ENCODE data around the gene DNM2. TPM values are rescaled to one million over a fixed set of nuclear protein-coding genes. Genes with fewer than 3 reads are reported as not detected.
A peak's percentile ranks its signal among the peaks of the same experiment; 100 is the strongest.

The DNM2 gene
- total and polyA plus RNA-seq, 9 of the 15 experiments (the other 6 are each of a cell fraction or from before 2014, with no cell fraction given), result 2.2 to 161 (median 72.6) TPM

GRCh38 chr19:10748927-10749434 lies 31.1 kb downstream of the DNM2 start (continued):
- TF ChIP-seq, protein P1, sequence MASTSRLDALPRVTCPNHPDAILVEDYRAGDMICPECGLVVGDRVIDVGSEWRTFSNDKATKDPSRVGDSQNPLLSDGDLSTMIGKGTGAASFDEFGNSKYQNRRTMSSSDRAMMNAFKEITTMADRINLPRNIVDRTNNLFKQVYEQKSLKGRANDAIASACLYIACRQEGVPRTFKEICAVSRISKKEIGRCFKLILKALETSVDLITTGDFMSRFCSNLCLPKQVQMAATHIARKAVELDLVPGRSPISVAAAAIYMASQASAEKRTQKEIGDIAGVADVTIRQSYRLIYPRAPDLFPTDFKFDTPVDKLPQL (IDR thresholded peaks at IDR 0.05; ENCODE audit: extremely low read depth, insufficient read length), result no peak
- TF ChIP-seq SRF (CRISPR knock-in tag; IDR thresholded peaks at IDR 0.05), result peak in 1 of 2 experiments; percentile 37; a peak in 1 of 4 replicates
- peak; percentile 92 for TF ChIP-seq SMARCE1 (IDR thresholded peaks at IDR 0.05)
- TF ChIP-seq, protein P2, sequence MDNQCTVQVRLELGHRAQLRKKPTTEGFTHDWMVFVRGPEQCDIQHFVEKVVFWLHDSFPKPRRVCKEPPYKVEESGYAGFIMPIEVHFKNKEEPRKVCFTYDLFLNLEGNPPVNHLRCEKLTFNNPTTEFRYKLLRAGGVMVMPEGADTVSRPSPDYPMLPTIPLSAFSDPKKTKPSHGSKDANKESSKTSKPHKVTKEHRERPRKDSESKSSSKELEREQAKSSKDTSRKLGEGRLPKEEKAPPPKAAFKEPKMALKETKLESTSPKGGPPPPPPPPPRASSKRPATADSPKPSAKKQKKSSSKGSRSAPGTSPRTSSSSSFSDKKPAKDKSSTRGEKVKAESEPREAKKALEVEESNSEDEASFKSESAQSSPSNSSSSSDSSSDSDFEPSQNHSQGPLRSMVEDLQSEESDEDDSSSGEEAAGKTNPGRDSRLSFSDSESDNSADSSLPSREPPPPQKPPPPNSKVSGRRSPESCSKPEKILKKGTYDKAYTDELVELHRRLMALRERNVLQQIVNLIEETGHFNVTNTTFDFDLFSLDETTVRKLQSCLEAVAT (IDR thresholded peaks at IDR 0.05), result no peak
- no peak for TF ChIP-seq ESRRA (IDR thresholded peaks at IDR 0.05; ENCODE audit: borderline replicate concordance, low read depth)
- no peak for TF ChIP-seq ZNF445 (CRISPR knock-in tag; IDR thresholded peaks at IDR 0.05; ENCODE audit: low read depth)
- TF ChIP-seq CHD2 (IDR thresholded peaks at IDR 0.05; ENCODE audit: low read depth, low read length), result no peak
- no peak for TF ChIP-seq DACH1 (IDR thresholded peaks at IDR 0.05; ENCODE audit: partially characterized antibody)
- no peak for TF ChIP-seq PRPF4 (IDR thresholded peaks at IDR 0.05; ENCODE audit: insufficient read depth, low read depth, low read length, poor library complexity, severe bottlenecking)
- TF ChIP-seq, protein P3, sequence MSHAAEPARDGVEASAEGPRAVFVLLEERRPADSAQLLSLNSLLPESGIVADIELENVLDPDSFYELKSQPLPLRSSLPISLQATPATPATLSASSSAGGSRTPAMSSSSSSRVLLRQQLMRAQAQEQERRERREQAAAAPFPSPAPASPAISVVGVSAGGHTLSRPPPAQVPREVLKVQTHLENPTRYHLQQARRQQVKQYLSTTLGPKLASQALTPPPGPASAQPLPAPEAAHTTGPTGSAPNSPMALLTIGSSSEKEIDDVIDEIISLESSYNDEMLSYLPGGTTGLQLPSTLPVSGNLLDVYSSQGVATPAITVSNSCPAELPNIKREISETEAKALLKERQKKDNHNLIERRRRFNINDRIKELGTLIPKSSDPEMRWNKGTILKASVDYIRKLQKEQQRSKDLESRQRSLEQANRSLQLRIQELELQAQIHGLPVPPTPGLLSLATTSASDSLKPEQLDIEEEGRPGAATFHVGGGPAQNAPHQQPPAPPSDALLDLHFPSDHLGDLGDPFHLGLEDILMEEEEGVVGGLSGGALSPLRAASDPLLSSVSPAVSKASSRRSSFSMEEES (CRISPR knock-in tag; IDR thresholded peaks at IDR 0.05), result peak; percentile 95
- TF ChIP-seq HOMEZ (CRISPR knock-in tag; IDR thresholded peaks at IDR 0.05), result no peak
- TF ChIP-seq, protein P4, sequence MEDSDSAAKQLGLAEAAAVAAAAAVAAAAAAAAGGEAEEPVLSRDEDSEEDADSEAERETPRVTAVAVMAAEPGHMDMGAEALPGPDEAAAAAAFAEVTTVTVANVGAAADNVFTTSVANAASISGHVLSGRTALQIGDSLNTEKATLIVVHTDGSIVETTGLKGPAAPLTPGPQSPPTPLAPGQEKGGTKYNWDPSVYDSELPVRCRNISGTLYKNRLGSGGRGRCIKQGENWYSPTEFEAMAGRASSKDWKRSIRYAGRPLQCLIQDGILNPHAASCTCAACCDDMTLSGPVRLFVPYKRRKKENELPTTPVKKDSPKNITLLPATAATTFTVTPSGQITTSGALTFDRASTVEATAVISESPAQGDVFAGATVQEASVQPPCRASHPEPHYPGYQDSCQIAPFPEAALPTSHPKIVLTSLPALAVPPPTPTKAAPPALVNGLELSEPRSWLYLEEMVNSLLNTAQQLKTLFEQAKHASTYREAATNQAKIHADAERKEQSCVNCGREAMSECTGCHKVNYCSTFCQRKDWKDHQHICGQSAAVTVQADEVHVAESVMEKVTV (CRISPR knock-in tag; IDR thresholded peaks at IDR 0.05), result no peak
- TF ChIP-seq CXXC5 (CRISPR knock-in tag; IDR thresholded peaks at IDR 0.05), result peak; percentile 26; the same call in 1 of the 2 replicates
- no peak for TF ChIP-seq HIVEP1 (CRISPR knock-in tag; IDR thresholded peaks at IDR 0.05)
- TF ChIP-seq ZC3H4 (CRISPR knock-in tag; IDR thresholded peaks at IDR 0.05; ENCODE audit: borderline replicate concordance), result no peak
- TF ChIP-seq MXI1 (IDR thresholded peaks at IDR 0.05; ENCODE audit: low read depth, low read length), result no peak
- TF ChIP-seq, protein P5, sequence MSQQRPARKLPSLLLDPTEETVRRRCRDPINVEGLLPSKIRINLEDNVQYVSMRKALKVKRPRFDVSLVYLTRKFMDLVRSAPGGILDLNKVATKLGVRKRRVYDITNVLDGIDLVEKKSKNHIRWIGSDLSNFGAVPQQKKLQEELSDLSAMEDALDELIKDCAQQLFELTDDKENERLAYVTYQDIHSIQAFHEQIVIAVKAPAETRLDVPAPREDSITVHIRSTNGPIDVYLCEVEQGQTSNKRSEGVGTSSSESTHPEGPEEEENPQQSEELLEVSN (IDR thresholded peaks at IDR 0.05; ENCODE audit: borderline replicate concordance in 1 of 2, extremely low read depth in 1 of 2, insufficient read depth in 1 of 2, insufficient read length in 1 of 2, low read depth in 1 of 2, low read length in 1 of 2, poor library complexity in 1 of 2, severe bottlenecking in 1 of 2), result peak in 1 of 2 experiments; percentile 49
